ENCODE data around the gene CDYL. TPM values are rescaled to one million over a fixed set of nuclear protein-coding genes. Genes with fewer than 3 reads are reported as not detected.

CDYL gene
- total and polyA plus RNA-seq, 4 donors: 3.3 to 25.4 (median 11.0) TPM

- Histone ChIP-seq H3K36me3 (ENCODE audit: control insufficient read depth in 4 of 4, insufficient read depth in 3 of 4, low read depth in 1 of 4, low read length in 3 of 4) (peaks cover 0 to 9% (median 5%) of the 10 kb centered on the region in 4 donors), H3K4me1 (ENCODE audit: control insufficient read depth in 4 of 4, insufficient read depth in 4 of 4, low read length in 3 of 4) (no peaks in the 10 kb centered on the region), H3K9me3 (ENCODE audit: control insufficient read depth in 4 of 4, low read length in 3 of 4) (no peaks in the 10 kb centered on the region), H3K9ac (ENCODE audit: low read depth in 1 of 2, low read length in 2 of 2) (no peak overlapping the region), H3K27ac (ENCODE audit: low read depth in 1 of 2, low read length in 2 of 2) (no peak overlapping the region), H3K27me3 (ENCODE audit: control insufficient read depth in 4 of 4, insufficient read depth in 4 of 4, low read length in 3 of 4) (no peaks in the 10 kb centered on the region), H3K4me3 (ENCODE audit: low read depth in 1 of 3, low read length in 3 of 3) (no peak overlapping the region)
- DNase-seq (ENCODE audit: low spot score): no peak
- TF ChIP-seq, protein P1, sequence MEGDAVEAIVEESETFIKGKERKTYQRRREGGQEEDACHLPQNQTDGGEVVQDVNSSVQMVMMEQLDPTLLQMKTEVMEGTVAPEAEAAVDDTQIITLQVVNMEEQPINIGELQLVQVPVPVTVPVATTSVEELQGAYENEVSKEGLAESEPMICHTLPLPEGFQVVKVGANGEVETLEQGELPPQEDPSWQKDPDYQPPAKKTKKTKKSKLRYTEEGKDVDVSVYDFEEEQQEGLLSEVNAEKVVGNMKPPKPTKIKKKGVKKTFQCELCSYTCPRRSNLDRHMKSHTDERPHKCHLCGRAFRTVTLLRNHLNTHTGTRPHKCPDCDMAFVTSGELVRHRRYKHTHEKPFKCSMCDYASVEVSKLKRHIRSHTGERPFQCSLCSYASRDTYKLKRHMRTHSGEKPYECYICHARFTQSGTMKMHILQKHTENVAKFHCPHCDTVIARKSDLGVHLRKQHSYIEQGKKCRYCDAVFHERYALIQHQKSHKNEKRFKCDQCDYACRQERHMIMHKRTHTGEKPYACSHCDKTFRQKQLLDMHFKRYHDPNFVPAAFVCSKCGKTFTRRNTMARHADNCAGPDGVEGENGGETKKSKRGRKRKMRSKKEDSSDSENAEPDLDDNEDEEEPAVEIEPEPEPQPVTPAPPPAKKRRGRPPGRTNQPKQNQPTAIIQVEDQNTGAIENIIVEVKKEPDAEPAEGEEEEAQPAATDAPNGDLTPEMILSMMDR (IDR thresholded peaks at IDR 0.05; ENCODE audit: low read depth, low read length, missing input control): no peak
- no peak for TF ChIP-seq FOXA2 (IDR thresholded peaks at IDR 0.05)
- 97% methylated on average over 9 of the region's 9 CpGs for WGBS
Measured at GRCh38 chr6:4890191-4890590, 114.0 kb downstream of the CDYL start.

DNA sequence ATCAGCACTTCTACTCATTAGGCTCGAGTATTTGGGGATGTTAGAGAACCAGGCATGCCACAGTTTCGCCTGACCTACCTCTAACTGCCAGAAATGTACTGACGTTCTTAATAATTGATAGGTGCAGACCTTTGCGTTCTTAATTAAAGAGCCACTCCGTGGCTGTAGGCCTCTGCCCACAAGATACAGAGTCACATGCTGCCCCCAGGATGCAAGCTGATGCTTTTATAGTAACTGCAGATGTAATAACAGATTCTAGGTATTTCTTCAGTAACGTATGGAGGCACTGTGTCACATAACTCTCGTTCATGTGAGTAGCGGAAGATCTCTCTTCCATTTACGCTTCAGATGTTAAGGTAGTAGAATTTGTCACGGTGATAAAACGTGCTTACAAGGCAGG, 114.4 kb downstream of the CDYL start:
- H3K4me1 ChIP-seq (ENCODE audit: control insufficient read depth in 4 of 4, insufficient read depth in 4 of 4, low read length in 3 of 4): no peaks in the 10 kb centered on the region
- H3K27me3 ChIP-seq (ENCODE audit: control insufficient read depth in 4 of 4, insufficient read depth in 4 of 4, low read length in 3 of 4): no peaks in the 10 kb centered on the region
- TF ChIP-seq JUND (IDR thresholded peaks at IDR 0.05): no peak
- TF ChIP-seq MAX (IDR thresholded peaks at IDR 0.05): no peak
- no peak for TF ChIP-seq RXRA (IDR thresholded peaks at IDR 0.05)
- no peak for TF ChIP-seq HNF4G (IDR thresholded peaks at IDR 0.05)
- TF ChIP-seq ZBTB33 (IDR thresholded peaks at IDR 0.05): no peak
- TF ChIP-seq RAD21 (IDR thresholded peaks at IDR 0.05): no peak
- TF ChIP-seq, protein P2, sequence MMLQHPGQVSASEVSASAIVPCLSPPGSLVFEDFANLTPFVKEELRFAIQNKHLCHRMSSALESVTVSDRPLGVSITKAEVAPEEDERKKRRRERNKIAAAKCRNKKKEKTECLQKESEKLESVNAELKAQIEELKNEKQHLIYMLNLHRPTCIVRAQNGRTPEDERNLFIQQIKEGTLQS (IDR thresholded peaks at IDR 0.05): no peak
- TF ChIP-seq FOXA1 (IDR thresholded peaks at IDR 0.05): no peak
- no peak for TF ChIP-seq HNF4A (conservative IDR thresholded peaks at IDR 0.05)
- TF ChIP-seq, protein P3, sequence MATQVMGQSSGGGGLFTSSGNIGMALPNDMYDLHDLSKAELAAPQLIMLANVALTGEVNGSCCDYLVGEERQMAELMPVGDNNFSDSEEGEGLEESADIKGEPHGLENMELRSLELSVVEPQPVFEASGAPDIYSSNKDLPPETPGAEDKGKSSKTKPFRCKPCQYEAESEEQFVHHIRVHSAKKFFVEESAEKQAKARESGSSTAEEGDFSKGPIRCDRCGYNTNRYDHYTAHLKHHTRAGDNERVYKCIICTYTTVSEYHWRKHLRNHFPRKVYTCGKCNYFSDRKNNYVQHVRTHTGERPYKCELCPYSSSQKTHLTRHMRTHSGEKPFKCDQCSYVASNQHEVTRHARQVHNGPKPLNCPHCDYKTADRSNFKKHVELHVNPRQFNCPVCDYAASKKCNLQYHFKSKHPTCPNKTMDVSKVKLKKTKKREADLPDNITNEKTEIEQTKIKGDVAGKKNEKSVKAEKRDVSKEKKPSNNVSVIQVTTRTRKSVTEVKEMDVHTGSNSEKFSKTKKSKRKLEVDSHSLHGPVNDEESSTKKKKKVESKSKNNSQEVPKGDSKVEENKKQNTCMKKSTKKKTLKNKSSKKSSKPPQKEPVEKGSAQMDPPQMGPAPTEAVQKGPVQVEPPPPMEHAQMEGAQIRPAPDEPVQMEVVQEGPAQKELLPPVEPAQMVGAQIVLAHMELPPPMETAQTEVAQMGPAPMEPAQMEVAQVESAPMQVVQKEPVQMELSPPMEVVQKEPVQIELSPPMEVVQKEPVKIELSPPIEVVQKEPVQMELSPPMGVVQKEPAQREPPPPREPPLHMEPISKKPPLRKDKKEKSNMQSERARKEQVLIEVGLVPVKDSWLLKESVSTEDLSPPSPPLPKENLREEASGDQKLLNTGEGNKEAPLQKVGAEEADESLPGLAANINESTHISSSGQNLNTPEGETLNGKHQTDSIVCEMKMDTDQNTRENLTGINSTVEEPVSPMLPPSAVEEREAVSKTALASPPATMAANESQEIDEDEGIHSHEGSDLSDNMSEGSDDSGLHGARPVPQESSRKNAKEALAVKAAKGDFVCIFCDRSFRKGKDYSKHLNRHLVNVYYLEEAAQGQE (IDR thresholded peaks at IDR 0.05): no peak
- H3K36me3 ChIP-seq (ENCODE audit: control insufficient read depth in 4 of 4, insufficient read depth in 3 of 4, low read depth in 1 of 4, low read length in 3 of 4): peaks cover 0 to 9% (median 5%) of the 10 kb centered on the region in 4 donors
- 94% methylated on average over 11 of the region's 11 CpGs for WGBS
- DNase-seq (ENCODE audit: low spot score): no peak
- no peak overlapping the region for H3K27ac ChIP-seq (ENCODE audit: low read depth in 1 of 2, low read length in 2 of 2)
- no peak overlapping the region for H3K4me3 ChIP-seq (ENCODE audit: low read depth in 1 of 3, low read length in 3 of 3)
- H3K9ac ChIP-seq (ENCODE audit: low read depth in 1 of 2, low read length in 2 of 2): no peak overlapping the region
- H3K9me3 ChIP-seq (ENCODE audit: control insufficient read depth in 4 of 4, low read length in 3 of 4): no peaks in the 10 kb centered on the region

All from liver (tissue), 9 donors.